ENCODE results near the gene TPSD1. TPM values are rescaled to one million over a fixed set of nuclear protein-coding genes. Genes with fewer than 3 reads are reported as not detected.

The TPSD1 gene
- total RNA-seq, 1 donor from 2014 or later = not detected

GRCh38 chr16:1261131-1261892, 5.4 kb downstream of the TPSD1 start:
- Mint-ChIP-seq H3K27ac (no peak overlapping the region), H3K27me3 (ENCODE audit: low read depth) (peaks cover 27% of the 10 kb centered on the region), H3K4me1 (peaks cover 15% of the 10 kb centered on the region), H3K36me3 (no peaks in the 10 kb centered on the region), H3K4me3 (no peak overlapping the region), H3K9me3 (no peaks in the 10 kb centered on the region)
- no peak for TF ChIP-seq CTCF (IDR thresholded peaks at IDR 0.05; ENCODE audit: unreplicated experiment)
- DNase-seq (ENCODE audit: low spot score in 2 of 2, unreplicated experiment in 2 of 2) = no peak

GRCh38 chr16:1262210-1262845, 6.5 kb downstream of the TPSD1 start:
- Mint-ChIP-seq H3K9me3 (no peaks in the 10 kb centered on the region), H3K4me1 (peaks cover 15% of the 10 kb centered on the region), H3K27me3 (ENCODE audit: low read depth) (peaks cover 27% of the 10 kb centered on the region), H3K27ac (no peak overlapping the region), H3K36me3 (no peaks in the 10 kb centered on the region), H3K4me3 (no peak overlapping the region)
- no peak for TF ChIP-seq CTCF (IDR thresholded peaks at IDR 0.05; ENCODE audit: unreplicated experiment)
- no peak for DNase-seq (ENCODE audit: low spot score in 2 of 2, unreplicated experiment in 2 of 2)

- H3K9me3 Mint-ChIP-seq = no peaks in the 10 kb centered on the region
- no peak overlapping the region for H3K27ac Mint-ChIP-seq
- H3K4me1 Mint-ChIP-seq = peaks cover 15% of the 10 kb centered on the region
- TF ChIP-seq CTCF (IDR thresholded peaks at IDR 0.05; ENCODE audit: unreplicated experiment) = no peak
- H3K27me3 Mint-ChIP-seq (ENCODE audit: low read depth) = peaks cover 27% of the 10 kb centered on the region
- no peaks in the 10 kb centered on the region for H3K36me3 Mint-ChIP-seq
- no peak overlapping the region for H3K4me3 Mint-ChIP-seq
- no peak for DNase-seq (ENCODE audit: low spot score in 2 of 2, unreplicated experiment in 2 of 2)
Measured at GRCh38 chr16:1262846-1263221, 7.0 kb downstream of the TPSD1 start.

GRCh38 chr16:1263591-1264344, 7.9 kb downstream of the TPSD1 start:
- TF ChIP-seq CTCF (IDR thresholded peaks at IDR 0.05; ENCODE audit: unreplicated experiment) = no peak
- Mint-ChIP-seq H3K36me3 (no peaks in the 10 kb centered on the region), H3K27ac (no peak overlapping the region)

GRCh38 chr16:1264345-1265089, 8.6 kb downstream of the TPSD1 start:
- no peak overlapping the region for H3K27ac Mint-ChIP-seq
- no peak for TF ChIP-seq CTCF (IDR thresholded peaks at IDR 0.05; ENCODE audit: unreplicated experiment)
- no peak overlapping the region for H3K4me3 Mint-ChIP-seq
- DNase-seq (ENCODE audit: low spot score in 2 of 2, unreplicated experiment in 2 of 2) = no peak
- H3K36me3 Mint-ChIP-seq = no peaks in the 10 kb centered on the region
- H3K4me1 Mint-ChIP-seq = peaks cover 10% of the 10 kb centered on the region
- no peaks in the 10 kb centered on the region for H3K9me3 Mint-ChIP-seq
- peaks cover 22% of the 10 kb centered on the region for H3K27me3 Mint-ChIP-seq (ENCODE audit: low read depth)

More at GRCh38 chr16:1263591-1264344, 7.9 kb downstream of the TPSD1 start:
- H3K9me3 Mint-ChIP-seq = no peaks in the 10 kb centered on the region
- no peak for DNase-seq (ENCODE audit: low spot score in 2 of 2, unreplicated experiment in 2 of 2)
- peaks cover 27% of the 10 kb centered on the region for H3K27me3 Mint-ChIP-seq (ENCODE audit: low read depth)
- H3K4me3 Mint-ChIP-seq = no peak overlapping the region
- H3K4me1 Mint-ChIP-seq = peaks cover 15% of the 10 kb centered on the region
